Sigmoid colon (tissue), 4 donors: ENCODE results near the gene PRICKLE1.

ENCODE experiments used
- POLR2A ChIP-seq, 2 donors: fragments of 450-650 bp; IDR thresholded peaks; one replicate each; pipeline ENCODE4 v1.6.1; 2016; ENCODE audit warnings: antibody characterized with exemption in 2 of 2, mild to moderate bottlenecking in 2 of 2, moderate library complexity in 2 of 2
- POLR2AphosphoS5 ChIP-seq, 4 donors: sonication (generic); formaldehyde crosslinking; IDR thresholded peaks; one replicate each; pipeline ENCODE4 v1.6.1; 2017; ENCODE audit warnings: antibody characterized with exemption in 4 of 4
- TF ChIP-seq, protein P1 (sequence below), 4 experiments: fragments of 450-650 bp in 3 of 4; fragments of 200-600 bp in 1 of 4; IDR thresholded peaks; one replicate each; pipeline ENCODE4 v1.5.1; 2016 to 2019; ENCODE audit warnings: antibody characterized with exemption in 4 of 4, mild to moderate bottlenecking in 3 of 4, moderate library complexity in 2 of 4

GRCh38 chr12:42570076-42570475 is 19.5 kb downstream of the PRICKLE1 start:
- TF ChIP-seq, protein P1, sequence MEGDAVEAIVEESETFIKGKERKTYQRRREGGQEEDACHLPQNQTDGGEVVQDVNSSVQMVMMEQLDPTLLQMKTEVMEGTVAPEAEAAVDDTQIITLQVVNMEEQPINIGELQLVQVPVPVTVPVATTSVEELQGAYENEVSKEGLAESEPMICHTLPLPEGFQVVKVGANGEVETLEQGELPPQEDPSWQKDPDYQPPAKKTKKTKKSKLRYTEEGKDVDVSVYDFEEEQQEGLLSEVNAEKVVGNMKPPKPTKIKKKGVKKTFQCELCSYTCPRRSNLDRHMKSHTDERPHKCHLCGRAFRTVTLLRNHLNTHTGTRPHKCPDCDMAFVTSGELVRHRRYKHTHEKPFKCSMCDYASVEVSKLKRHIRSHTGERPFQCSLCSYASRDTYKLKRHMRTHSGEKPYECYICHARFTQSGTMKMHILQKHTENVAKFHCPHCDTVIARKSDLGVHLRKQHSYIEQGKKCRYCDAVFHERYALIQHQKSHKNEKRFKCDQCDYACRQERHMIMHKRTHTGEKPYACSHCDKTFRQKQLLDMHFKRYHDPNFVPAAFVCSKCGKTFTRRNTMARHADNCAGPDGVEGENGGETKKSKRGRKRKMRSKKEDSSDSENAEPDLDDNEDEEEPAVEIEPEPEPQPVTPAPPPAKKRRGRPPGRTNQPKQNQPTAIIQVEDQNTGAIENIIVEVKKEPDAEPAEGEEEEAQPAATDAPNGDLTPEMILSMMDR (IDR thresholded peaks at IDR 0.05) = no peak
- TF ChIP-seq POLR2AphosphoS5 (IDR thresholded peaks at IDR 0.05) = no peak
- no peak for TF ChIP-seq POLR2A (IDR thresholded peaks at IDR 0.05)
